Stimulated activated CD4-positive, alpha-beta T cell treated with anti-CD3 and anti-CD28 coated beads, TNF-alpha, amount 100 ng/mL, for 24 hours (primary cell): ENCODE measurements around the gene FUS.

Experiments
- DNase-seq, 3 experiments: peaks; one replicate each; pipeline ENCODE4 v3.0.0-alpha.2; 2020; ENCODE audit warnings: low read depth in 3 of 3

The FUS gene

DNA sequence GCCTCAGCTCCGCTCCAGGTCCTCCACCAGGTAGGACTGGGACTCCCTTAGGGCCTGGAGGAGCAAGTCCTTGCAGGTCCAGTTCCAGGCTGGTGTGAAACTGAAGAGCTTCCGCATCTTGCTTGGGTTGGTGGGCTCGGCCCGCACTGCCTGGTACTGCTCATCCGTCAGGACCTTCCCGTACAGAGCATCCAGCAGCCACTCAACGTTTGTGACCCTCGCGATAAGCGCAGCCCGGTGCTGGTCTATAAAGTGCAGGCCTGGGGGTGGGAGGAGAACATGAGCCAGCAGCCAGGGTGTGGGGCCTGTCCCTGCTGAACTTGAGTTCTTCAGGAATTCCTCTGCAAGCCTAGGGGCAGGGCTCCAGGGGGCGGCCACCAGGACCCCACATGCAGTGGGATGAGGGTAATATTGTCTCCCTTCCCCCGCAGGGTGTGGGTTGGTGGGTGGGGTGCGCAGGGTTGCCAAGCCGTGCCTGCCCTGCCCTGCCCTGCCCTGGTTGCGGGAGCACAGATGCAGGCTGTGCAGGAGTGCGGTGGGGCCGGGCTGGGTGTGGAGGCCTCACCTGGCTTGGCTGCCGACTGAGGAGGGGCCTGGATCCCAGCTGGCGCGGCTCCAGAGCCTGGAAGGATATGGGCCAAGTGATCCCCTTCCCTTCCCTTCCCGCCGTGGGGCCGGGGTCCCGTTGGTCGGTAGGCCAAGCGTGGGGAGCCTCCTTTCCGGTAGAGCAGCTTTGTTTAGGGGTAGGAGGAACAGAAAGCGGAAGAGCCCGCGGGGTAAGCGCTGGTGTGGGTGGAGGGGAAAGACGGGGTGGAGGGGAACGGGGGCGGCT, 21.9 kb downstream of the FUS start:
- DNase-seq, result no peak

DNA sequence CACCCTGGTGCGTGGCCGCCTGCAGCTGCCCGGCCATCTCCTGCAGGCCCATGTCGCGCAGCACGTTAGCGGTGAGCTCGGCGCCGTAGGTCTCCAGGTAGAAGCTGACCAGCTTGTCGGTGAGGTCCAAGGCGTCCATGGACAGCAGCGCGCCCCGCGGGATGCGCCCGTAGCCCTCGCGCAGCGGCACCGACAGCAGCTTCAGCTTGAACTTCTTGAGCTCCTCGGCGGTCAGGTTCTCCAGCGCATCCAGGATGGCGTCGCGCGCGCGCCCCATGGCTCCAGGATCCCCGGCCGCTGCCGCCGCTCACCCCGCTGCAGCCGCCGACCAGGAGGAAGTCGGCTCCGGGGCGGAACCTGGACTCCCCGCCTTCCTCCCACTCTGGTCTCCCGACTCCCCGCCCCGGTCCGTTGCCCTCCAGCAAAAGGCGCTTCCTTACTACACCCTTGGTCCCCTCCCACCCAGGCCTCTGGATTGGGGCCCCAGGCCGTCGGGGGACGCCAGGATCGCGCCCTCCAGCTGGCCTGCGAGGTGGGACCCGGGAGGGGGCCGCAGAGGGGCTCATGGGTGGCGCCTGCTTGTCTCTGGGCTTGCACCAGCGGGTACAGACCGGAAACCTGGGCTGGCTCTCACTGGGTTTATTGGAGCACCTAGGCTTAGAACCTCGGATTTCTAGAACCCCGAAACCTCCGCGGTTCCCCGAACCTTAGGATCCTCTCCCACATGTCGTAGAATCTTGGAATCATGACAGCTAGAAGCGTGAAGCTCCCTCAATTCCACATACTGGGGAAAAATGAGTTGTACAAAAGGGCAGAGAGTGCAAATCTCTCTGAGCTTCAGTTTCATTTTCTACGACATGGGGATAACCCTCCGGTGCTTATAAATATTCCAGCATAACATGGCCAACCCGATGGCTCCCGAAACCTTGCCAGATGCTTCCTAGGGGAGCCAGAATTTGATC, 22.8 kb downstream of the FUS start, which contains the start of gene PYCARD:
Gene PYCARD (minus strand): TSS at position 347 of the 962 bp plus-strand sequence. CDS start 70 bp downstream, at position 277.
- DNase-seq, result peak in 1 of 3 experiments; percentile 32

DNA sequence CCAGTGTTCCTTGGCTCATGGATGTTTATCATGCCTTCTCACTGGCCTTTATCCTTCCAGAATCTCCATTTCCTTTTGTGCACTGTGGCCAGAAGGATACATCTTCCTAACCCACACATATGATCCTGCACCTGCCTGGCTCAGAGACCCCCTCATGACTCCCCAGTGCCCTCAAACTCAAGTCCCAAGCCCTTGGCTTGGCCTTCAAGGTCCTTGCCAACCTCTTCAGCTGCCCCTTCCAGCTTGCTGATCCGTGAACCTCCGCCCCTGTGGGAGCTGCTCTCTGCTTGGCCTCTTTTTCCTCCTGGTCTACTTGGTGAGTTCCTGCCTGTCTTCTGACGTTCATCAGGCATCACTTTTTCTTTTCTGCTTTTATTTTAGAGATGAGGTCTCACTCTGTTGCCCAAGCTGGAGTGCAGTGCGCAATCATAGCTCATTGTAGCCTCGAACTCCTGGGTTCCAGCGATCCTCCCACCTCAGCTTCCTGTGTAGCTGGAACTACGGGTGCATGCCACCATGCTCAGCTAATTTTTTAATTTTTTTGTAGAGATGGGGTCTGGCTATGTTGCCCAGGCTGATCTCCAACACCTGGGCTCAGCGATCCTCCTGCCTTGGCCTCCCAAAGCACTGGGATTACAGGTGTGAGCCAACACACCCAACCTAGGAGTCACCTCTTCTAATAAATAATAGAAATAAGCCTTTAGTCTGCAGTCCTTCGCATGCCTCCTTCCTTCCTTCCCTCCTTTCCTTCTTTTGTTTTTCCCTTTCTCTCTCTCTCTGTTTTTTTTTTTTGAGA, 25.1 kb downstream of the FUS start:
- DNase-seq, result no peak

DNA sequence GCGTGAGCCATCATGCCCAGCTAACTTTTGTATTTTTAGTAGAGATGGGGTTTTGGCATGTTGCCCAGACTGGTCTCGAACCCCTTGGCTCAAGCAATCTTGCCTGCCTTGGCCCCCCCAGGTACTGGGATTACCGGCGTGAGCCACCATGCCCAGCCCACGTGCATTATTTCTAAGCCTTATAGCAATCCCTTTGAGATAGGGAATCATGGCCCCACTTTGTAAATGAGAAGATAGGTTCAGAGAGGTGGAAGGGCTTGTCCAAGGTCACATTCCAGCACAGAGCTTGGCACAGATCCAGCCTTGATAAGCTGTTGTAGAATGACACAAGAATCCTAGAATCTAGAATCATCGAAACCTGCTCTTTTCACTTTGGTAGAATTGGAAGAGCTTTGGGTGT, 26.8 kb downstream of the FUS start:
- no peak for DNase-seq

DNA sequence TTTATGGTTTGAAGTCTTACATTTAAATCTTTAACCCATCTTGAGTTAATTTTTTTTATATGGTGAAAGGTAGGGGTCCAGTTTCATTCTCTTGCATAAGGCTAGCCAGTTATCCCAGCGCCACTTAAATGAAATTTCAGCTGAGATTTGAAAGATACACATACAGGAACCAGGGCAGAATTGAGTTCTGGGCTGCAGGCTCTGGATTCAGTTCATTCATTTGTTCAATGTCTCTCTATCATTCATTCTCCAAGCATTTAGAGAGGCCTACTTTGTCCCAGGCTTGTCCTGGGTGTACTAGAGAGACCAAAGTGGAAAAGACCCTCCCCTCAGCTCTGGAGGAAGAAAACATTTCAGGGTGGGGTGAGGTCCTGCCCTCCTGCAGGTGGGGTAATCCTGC, 33.4 kb downstream of the FUS start:
- no peak for DNase-seq

DNA sequence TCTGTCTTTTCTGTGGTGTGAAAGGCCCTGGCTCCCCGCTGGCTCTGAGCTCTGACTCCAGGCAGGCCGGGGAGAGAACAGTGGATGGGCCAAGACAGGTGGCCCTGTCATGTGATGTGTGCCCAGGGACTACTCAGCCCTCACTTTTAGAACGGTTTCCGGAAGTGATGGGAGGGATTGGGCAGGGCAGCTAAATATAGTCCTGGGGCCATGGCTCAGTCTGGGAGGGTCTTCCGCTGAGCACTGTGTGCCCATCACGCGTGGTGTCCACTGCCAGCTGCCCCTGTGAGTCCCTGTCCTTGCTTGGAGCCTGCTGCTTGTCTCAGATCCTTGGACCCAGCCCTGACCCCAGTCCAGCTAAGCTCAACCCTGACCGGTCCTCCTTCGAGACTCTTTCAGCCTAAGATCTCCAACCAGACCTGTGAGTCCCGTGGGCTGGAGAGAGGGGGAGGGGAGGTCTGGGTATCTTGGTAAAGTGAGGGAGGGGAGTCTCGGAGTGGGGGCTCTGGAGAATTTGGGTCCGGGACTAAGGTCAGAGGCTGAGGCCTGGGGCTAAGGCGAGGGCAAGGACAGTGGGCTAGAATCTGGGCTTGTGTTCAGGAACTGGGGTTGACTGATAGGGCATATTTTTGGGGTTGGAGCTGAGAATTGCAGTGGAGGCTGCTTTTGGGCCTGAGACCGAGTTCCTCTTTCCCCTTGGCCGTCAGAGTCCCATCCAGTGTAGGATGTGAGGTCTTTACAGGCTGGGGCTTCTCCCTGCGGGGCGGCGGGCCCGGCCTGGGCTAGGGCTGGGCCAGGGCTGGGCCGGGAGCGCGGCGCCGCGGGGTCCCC, 34.2 kb downstream of the FUS start, which contains the start of gene TRIM72:
Gene TRIM72 (plus strand): TSS at position 243 of the 831 bp plus-strand sequence. CDS start 620 bp downstream, outside the sequence.
- no peak for DNase-seq

DNA sequence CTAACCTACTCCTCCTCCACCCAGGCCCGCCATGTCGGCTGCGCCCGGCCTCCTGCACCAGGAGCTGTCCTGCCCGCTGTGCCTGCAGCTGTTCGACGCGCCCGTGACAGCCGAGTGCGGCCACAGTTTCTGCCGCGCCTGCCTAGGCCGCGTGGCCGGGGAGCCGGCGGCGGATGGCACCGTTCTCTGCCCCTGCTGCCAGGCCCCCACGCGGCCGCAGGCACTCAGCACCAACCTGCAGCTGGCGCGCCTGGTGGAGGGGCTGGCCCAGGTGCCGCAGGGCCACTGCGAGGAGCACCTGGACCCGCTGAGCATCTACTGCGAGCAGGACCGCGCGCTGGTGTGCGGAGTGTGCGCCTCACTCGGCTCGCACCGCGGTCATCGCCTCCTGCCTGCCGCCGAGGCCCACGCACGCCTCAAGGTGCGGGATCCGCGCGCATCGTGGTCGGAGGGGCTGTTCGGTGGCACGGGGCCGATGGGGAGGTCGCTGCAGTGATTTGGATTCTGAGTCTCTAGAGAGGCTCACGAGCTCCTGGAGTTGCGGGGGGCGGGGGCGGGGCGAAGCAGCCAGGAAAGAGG, 34.9 kb downstream of the FUS start:
- no peak for DNase-seq

DNA sequence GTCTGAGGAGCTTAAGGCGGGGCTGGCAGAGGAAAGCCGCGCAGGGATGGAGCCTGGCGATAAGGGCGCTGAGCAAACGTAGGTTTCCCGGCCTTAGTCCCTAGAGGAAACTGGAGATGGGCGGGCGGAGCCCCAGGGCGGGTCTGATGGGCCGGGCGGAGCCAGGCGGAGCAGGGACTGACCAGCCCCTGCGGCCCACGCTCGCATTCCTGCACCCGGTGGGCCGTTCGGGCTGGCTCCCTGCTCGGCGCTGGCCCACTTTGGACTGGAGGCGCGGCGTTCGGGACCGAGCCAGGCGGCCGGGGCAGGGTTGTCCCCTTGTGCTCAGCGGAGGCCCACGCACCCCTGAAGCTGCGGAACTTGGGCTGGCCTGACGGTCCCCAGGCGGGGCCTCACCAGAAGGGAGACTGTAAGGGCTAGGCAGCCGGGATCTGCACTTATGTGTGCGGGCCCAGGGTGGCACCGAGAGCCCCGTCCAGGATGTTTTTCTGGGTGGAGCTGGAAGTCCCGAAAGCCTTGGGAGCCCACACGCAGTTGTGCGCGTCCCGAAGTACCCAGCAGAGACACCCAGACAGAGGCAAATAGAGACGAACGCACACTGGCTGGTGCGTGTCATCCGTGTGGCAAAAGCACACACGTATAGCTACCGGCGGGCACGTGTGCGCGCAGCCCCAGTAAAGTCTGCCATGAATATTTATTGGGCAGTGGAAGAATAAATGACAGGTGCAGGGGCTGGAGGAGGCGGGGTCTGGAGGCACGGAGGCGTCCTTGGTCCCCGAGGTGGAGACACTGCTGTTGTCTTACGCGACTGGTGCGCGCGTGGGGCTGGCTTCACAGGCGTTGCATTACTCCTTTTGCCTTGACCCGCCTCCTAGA, 35.6 kb downstream of the FUS start:
- DNase-seq, result no peak

DNA sequence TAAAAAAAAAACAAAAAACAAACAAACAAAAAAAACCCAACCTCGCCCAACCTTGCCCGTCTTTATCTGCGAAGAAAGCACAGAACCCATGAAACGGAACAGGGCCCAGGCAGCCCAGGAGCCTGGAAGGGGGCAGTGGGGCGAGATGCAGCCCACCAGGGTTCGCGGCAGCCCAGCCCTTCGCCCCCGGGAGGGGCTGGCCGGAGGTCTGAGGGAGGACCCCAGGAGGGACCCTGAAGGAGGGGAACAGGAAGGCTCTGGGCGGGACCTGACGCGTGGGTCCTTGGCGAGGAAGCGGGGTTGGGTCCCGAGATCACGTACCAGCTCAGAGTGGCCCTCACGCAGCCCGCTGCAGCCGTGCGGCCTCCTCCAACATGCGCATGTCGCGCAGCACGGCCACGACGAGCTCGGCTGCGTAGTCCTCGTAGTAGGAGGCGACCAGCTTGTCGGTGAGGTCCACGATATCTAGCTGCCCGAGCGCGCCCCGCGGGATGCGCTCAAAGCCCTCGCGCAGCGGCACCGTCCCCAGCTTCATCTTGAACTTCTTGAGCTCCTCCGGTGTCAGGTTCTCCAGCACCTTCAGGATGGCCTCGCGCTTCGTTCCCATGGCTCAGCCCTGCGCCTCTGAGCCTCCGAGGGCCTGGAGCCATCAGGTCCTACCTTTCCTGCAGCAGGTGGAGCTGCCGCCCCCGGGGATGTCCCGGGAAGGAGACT, 36.6 kb downstream of the FUS start, which contains the start of gene PYDC1:
Gene PYDC1 (minus strand): TSS at position 714 of the 714 bp plus-strand sequence. CDS start 107 bp downstream, at position 607.
- no peak for DNase-seq

DNA sequence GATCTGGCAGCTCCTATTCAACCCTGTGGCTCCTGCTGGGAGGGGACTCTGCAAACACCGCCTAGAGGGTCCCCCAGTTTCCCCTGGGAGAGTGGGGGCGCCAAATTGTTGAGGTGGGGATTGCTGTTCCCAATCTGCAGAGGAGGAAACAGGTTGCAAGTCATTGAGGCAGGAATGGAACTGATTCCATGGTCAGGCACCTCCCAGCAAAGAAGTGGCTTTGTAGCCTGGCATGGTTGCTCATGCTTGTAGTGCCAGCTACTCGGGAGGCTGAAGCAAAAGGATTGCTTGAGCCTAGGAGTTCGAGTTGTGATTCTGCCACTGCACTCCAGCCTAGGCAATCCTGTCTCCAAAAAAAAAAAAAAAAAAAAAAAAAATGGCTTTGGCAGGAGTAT, 37.2 kb downstream of the FUS start:
- DNase-seq, result no peak

DNA sequence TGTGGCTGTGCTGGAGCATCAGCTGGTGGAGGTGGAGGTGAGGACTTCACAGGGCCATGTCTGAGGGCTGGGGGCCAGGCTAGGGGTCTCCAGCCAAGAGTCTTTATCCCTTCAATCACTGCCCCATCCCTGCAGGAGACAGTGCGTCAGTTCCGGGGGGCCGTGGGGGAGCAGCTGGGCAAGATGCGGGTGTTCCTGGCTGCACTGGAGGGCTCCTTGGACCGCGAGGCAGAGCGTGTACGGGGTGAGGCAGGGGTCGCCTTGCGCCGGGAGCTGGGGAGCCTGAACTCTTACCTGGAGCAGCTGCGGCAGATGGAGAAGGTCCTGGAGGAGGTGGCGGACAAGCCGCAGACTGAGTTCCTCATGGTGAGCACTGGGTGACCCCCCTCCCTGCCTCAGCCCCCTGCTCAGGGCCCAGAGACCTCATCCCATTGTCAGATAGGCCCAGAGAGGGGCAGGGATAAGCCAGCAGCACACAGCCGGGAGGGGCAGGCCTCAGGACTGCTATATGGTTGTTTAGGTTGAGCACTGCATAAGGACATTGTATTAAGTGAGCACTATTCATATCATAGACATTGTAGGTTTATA, 39.3 kb downstream of the FUS start:
- no peak for DNase-seq

DNA sequence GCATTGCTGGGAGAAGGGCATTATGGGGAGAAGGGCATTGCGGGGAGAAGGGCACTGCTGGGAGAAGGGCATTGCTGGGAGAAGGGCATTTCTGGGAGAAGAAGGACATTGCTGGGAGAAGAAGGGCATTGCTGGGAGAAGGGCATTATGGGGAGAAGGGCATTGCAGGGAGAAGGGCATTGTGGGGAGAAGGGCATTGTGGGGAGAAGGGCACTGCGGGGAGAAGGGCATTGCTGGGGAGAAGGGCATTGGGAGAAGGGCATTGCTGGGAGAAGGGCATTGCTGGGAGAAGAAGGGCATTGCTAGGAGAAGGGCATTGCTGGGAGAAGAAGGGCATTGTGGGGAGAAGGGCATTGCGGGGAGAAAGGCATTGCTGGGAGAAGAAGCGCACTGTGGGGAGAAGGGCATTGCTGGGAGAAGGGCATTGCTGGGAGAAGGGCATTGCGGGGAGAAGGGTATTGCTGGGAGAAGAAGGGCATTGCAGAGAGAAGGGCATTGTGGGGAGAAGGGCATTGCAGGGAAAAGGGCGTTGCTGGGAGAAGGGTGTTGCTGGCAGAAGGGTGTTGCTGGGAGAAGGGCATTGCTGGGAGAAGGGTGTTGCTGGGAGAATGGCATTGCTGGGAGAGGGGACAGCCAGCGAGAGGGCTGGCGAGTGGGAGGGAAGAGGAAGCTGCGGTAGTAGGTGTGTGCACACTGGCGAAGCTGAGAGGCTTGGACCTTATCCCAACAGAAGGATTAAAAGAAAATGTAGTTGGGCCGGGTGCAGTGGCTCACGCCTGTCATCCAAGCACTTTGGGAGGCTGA, 41.6 kb downstream of the FUS start:
- no peak for DNase-seq

DNA sequence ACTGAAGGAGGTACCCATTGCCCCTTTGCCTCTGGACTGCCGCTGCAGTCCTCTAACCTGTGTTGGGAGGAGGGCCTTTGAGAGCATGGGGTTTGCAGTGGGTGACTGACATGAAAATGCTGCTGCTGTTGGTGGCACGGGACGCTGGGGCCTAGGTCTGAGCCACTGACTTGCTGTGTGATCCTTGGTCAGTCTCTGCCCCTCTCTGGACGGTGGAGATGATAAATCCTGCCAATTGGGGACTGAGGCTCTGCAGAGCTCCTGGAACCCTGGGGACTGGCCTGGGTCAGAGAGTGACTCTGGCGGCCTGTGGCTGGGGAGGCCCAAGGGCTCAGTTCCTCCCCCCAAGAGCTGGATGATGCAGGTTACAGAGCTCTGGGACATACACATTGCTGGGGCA, 43.1 kb downstream of the FUS start:
- no peak for DNase-seq

DNA sequence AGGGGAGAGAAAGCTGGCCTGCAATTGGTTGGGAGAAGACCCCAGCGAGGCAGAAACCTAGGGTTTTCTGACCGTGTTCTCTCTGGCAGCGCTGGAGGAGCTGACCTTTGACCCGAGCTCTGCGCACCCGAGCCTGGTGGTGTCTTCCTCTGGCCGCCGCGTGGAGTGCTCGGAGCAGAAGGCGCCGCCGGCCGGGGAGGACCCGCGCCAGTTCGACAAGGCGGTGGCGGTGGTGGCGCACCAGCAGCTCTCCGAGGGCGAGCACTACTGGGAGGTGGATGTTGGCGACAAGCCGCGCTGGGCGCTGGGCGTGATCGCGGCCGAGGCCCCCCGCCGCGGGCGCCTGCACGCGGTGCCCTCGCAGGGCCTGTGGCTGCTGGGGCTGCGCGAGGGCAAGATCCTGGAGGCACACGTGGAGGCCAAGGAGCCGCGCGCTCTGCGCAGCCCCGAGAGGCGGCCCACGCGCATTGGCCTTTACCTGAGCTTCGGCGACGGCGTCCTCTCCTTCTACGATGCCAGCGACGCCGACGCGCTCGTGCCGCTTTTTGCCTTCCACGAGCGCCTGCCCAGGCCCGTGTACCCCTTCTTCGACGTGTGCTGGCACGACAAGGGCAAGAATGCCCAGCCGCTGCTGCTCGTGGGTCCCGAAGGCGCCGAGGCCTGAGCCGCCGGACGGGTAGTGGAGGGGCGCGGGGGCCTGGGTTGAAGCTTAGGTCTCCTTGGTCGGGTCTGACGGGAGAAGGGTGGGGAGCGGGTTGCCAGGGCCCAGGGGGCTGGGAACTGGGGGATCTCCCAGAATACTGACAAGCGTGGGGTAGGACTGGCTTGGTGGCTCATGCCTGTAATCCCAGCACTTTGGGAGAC, 44.4 kb downstream of the FUS start:
- no peak for DNase-seq

DNA sequence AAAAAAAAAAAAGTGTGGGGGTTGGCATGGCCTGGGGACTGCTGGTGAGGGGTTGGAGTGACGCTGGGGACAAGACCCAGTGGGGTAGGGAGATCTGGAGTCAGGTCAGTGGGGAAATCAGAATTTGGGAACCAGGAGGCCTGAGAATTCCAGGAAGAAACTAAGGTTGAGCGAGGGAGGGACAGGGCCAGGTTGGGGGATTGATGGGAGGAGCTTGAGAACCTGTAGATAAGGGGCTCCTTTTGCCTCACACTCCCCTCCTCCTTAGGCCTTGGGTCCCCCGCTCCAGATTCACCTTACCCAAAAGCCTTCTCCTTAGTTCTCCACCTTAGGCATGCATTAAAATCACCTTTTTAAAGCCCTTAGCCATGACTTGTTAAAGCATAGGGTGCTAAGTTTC, 45.3 kb downstream of the FUS start:
- no peak for DNase-seq

DNA sequence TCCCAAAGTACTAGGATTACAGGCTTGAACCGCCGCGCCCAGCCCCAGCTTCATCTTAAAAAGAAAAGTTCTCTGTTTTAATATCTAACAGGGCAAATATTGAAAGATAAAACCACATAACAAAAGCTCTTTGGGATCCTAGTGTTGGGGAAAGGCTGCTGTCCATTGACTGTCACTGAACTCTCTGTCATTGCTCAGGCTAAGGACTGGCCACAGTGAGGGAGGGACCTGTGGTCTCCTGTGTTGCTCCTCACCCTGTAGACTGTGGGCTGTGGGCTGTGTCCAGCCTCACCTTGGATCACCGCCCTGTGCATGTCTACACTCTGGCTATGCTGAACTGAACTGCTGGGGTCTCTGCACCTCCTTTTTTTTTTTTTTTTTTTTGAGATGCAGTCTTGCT, 48.3 kb downstream of the FUS start:
- no peak for DNase-seq
